GM15510 (cell line): ENCODE results near the gene TMC8.
A peak's percentile ranks its signal among the peaks of the same experiment; 100 is the strongest.

Experiments
- POLR2A ChIP-seq: IDR thresholded peaks from 3 replicates; pipeline ENCODE4 v1.6.1; 2011; ENCODE audit warnings: borderline replicate concordance; ENCODE audit not compliant: insufficient read length; ENCODE audit errors: extremely low read depth

The TMC8 gene

GRCh38 chr17:78126895-78127238, 3.7 kb upstream of the TMC8 start:
- no peak for TF ChIP-seq POLR2A

GRCh38 chr17:78127239-78127887, 3.2 kb upstream of the TMC8 start:
- TF ChIP-seq POLR2A = peak; percentile 78

- no peak for TF ChIP-seq POLR2A
Observed at GRCh38 chr17:78127888-78128550, 2.6 kb upstream of the TMC8 start.

- peak; percentile 83 for TF ChIP-seq POLR2A
Observed at GRCh38 chr17:78128551-78129350, 1.8 kb upstream of the TMC8 start, which contains the start of gene TMC6. TSS of gene TMC6 (minus strand) at chr17:78128755. CDS start at chr17:78126832, 1,923 bp downstream.

- TF ChIP-seq POLR2A = no peak
Observed at GRCh38 chr17:78129351-78130089, 1.1 kb upstream of the TMC8 start.

GRCh38 chr17:78130090-78130436, 508 bp upstream of the TMC8 start:
- TF ChIP-seq POLR2A = no peak

- no peak for TF ChIP-seq POLR2A
Observed at GRCh38 chr17:78131172-78132083, 857 bp downstream of the TMC8 start.

GRCh38 chr17:78132084-78132676, 1.6 kb downstream of the TMC8 start:
- TF ChIP-seq POLR2A = peak; percentile 75

- no peak for TF ChIP-seq POLR2A
Observed at GRCh38 chr17:78132767-78133178, 2.2 kb downstream of the TMC8 start.

- TF ChIP-seq POLR2A = no peak
Observed at GRCh38 chr17:78133179-78133951, 2.8 kb downstream of the TMC8 start.

GRCh38 chr17:78133971-78134898, 3.7 kb downstream of the TMC8 start:
- no peak for TF ChIP-seq POLR2A

- TF ChIP-seq POLR2A = no peak
Observed at GRCh38 chr17:78134899-78135385, 4.4 kb downstream of the TMC8 start.

- TF ChIP-seq POLR2A = no peak
Observed at GRCh38 chr17:78135858-78136500, 5.4 kb downstream of the TMC8 start.
